Measurements from ENCODE around the gene CPN2. TPM values are rescaled to one million over a fixed set of nuclear protein-coding genes. Genes with fewer than 3 reads are reported as not detected.

CPN2 gene
- total and polyA plus RNA-seq, 2 experiments from 2014 or later = 0.10 to 0.14 TPM

- Mint-ChIP-seq H3K27me3 (ENCODE audit: insufficient read depth, low read depth, poor library complexity) (peaks cover 28% of the 10 kb centered on the region), H3K27ac (peak overlapping the region; percentile 78; the same call in 1 of the 2 replicates), H3K36me3 (ENCODE audit: low read depth) (peaks cover 26% of the 10 kb centered on the region), H3K4me3 (peak overlapping the region; percentile 66), H3K9me3 (peaks cover 32% of the 10 kb centered on the region), H3K4me1 (peaks cover 24% of the 10 kb centered on the region)
- DNase-seq (ENCODE audit: low spot score) (peak; percentile 90), ATAC-seq (peak; percentile 89)
- H3F3A ChIP-seq (replicated peaks; ENCODE audit: low read depth) = peaks cover 7% of the 10 kb centered on the region; the same call in 1 of the 2 replicates
- H3K36me3 ChIP-seq (ENCODE audit: insufficient read depth) = no peaks in the 10 kb centered on the region; the same call in 1 of the 2 replicates
- no peak overlapping the region for H3K27ac ChIP-seq (ENCODE audit: low read depth)
- peak overlapping the region; percentile 51 for H3K4me3 ChIP-seq
- TF ChIP-seq CTCF (conservative IDR thresholded peaks at IDR 0.05; ENCODE audit: low read depth in 2 of 2) (peak; percentile 73 to 96), STAT1 (IDR thresholded peaks at IDR 0.05; ENCODE audit: unreplicated experiment) (no peak), ZNF114 (CRISPR knock-in tag; IDR thresholded peaks at IDR 0.05) (no peak), POLR2AphosphoS5 (IDR thresholded peaks at IDR 0.05; ENCODE audit: low read depth) (peak; percentile 44; the same call in 1 of the 2 replicates), JUNB (IDR thresholded peaks at IDR 0.05; ENCODE audit: unreplicated experiment) (no peak), EZH2phosphoT487 (IDR thresholded peaks at IDR 0.05; ENCODE audit: unreplicated experiment) (no peak), CREB1 (CRISPR knock-in tag; IDR thresholded peaks at IDR 0.05; ENCODE audit: low read depth) (peak; percentile 71), ZNF331 (CRISPR knock-in tag; IDR thresholded peaks at IDR 0.05; ENCODE audit: low read depth) (no peak), ZNF462 (CRISPR knock-in tag; IDR thresholded peaks at IDR 0.05) (no peak), NANOG (IDR thresholded peaks at IDR 0.05; ENCODE audit: borderline replicate concordance) (no peak), EZH2 (IDR thresholded peaks at IDR 0.05; ENCODE audit: low read depth, unreplicated experiment) (no peak)
- TF ChIP-seq, protein P1, sequence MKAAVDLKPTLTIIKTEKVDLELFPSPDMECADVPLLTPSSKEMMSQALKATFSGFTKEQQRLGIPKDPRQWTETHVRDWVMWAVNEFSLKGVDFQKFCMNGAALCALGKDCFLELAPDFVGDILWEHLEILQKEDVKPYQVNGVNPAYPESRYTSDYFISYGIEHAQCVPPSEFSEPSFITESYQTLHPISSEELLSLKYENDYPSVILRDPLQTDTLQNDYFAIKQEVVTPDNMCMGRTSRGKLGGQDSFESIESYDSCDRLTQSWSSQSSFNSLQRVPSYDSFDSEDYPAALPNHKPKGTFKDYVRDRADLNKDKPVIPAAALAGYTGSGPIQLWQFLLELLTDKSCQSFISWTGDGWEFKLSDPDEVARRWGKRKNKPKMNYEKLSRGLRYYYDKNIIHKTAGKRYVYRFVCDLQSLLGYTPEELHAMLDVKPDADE (IDR thresholded peaks at IDR 0.05) = no peak
- TF ChIP-seq, protein P2, sequence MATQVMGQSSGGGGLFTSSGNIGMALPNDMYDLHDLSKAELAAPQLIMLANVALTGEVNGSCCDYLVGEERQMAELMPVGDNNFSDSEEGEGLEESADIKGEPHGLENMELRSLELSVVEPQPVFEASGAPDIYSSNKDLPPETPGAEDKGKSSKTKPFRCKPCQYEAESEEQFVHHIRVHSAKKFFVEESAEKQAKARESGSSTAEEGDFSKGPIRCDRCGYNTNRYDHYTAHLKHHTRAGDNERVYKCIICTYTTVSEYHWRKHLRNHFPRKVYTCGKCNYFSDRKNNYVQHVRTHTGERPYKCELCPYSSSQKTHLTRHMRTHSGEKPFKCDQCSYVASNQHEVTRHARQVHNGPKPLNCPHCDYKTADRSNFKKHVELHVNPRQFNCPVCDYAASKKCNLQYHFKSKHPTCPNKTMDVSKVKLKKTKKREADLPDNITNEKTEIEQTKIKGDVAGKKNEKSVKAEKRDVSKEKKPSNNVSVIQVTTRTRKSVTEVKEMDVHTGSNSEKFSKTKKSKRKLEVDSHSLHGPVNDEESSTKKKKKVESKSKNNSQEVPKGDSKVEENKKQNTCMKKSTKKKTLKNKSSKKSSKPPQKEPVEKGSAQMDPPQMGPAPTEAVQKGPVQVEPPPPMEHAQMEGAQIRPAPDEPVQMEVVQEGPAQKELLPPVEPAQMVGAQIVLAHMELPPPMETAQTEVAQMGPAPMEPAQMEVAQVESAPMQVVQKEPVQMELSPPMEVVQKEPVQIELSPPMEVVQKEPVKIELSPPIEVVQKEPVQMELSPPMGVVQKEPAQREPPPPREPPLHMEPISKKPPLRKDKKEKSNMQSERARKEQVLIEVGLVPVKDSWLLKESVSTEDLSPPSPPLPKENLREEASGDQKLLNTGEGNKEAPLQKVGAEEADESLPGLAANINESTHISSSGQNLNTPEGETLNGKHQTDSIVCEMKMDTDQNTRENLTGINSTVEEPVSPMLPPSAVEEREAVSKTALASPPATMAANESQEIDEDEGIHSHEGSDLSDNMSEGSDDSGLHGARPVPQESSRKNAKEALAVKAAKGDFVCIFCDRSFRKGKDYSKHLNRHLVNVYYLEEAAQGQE (IDR thresholded peaks at IDR 0.05; ENCODE audit: unreplicated experiment) = no peak
- peak overlapping the region; percentile 73 for H3K4me2 ChIP-seq
- H2AFZ ChIP-seq = peak overlapping the region; percentile 75
- no peaks in the 10 kb centered on the region for H4K20me1 ChIP-seq (replicated peaks; ENCODE audit: insufficient read depth)
- peaks cover 21% of the 10 kb centered on the region for H3K4me1 ChIP-seq (ENCODE audit: insufficient read depth)
- H3K27me3 ChIP-seq (ENCODE audit: insufficient read depth) = peaks cover 25% of the 10 kb centered on the region
- 0 out of 2 replicates have a peak, but pooled peaks cover 7% of the 10 kb centered on the region for H3K9me2 ChIP-seq (ENCODE audit: insufficient read depth)
- no peaks in the 10 kb centered on the region for H3K79me2 ChIP-seq (replicated peaks; ENCODE audit: insufficient read depth)
These were observed 35.8 kb downstream of the CPN2 start for GRCh38 chr3:194315088-194315964.

All from GM23338 (cell line).